ENCODE measurements around the gene ABCC1.

ABCC1 gene

GRCh38 chr16:16037970-16038369, 88.6 kb downstream of the ABCC1 start:
- no peak for TF ChIP-seq CTCF (IDR thresholded peaks at IDR 0.05)
- TF ChIP-seq ZFX (IDR thresholded peaks at IDR 0.05; ENCODE audit: borderline replicate concordance): no peak
- no peak overlapping the region for H3K27ac ChIP-seq

- TF ChIP-seq ZFX (IDR thresholded peaks at IDR 0.05; ENCODE audit: borderline replicate concordance) (no peak), CTCF (IDR thresholded peaks at IDR 0.05) (no peak)
- H3K27ac ChIP-seq: no peak overlapping the region
These were observed 89.5 kb downstream of the ABCC1 start for GRCh38 chr16:16038950-16039349.

- no peak overlapping the region for H3K27ac ChIP-seq
- TF ChIP-seq CTCF (IDR thresholded peaks at IDR 0.05) (no peak), ZFX (IDR thresholded peaks at IDR 0.05; ENCODE audit: borderline replicate concordance) (no peak)
These were observed 91.9 kb downstream of the ABCC1 start for GRCh38 chr16:16041196-16041892.

- no peak for TF ChIP-seq CTCF (IDR thresholded peaks at IDR 0.05)
- TF ChIP-seq ZFX (IDR thresholded peaks at IDR 0.05; ENCODE audit: borderline replicate concordance): no peak
These were observed 92.7 kb downstream of the ABCC1 start for GRCh38 chr16:16042076-16042475.

GRCh38 chr16:16045296-16045695, 95.9 kb downstream of the ABCC1 start:
- H3K27ac ChIP-seq: no peak overlapping the region
- no peak for TF ChIP-seq CTCF (IDR thresholded peaks at IDR 0.05)
- TF ChIP-seq ZFX (IDR thresholded peaks at IDR 0.05; ENCODE audit: borderline replicate concordance): no peak

More at GRCh38 chr16:16042076-16042475, 92.7 kb downstream of the ABCC1 start:
- H3K27ac ChIP-seq: no peak overlapping the region

- TF ChIP-seq CTCF (IDR thresholded peaks at IDR 0.05) (peak; percentile 43), ZFX (IDR thresholded peaks at IDR 0.05; ENCODE audit: borderline replicate concordance) (no peak)
- no peak overlapping the region for H3K27ac ChIP-seq
These were observed 96.5 kb downstream of the ABCC1 start for GRCh38 chr16:16045879-16046278.

GRCh38 chr16:16047761-16048160, 98.3 kb downstream of the ABCC1 start:
- TF ChIP-seq CTCF (IDR thresholded peaks at IDR 0.05): no peak
- TF ChIP-seq ZFX (IDR thresholded peaks at IDR 0.05; ENCODE audit: borderline replicate concordance): no peak
- no peak overlapping the region for H3K27ac ChIP-seq

Data from 22Rv1 (cell line).